Fibroblast of lung (primary cell): ENCODE data around the gene FAP.

ENCODE experiments used
- CTCF ChIP-seq, 2 donors: IDR thresholded peaks in 1 of 2; conservative IDR thresholded peaks in 1 of 2; 1 replicate in 1 of 2; 2 replicates in 1 of 2; pipeline ENCODE4 v1.5.1; 2011 to 2012; ENCODE audit warnings: low read length in 2 of 2, control low read depth in 1 of 2, inconsistent platforms in 1 of 2, low read depth in 1 of 2, mild to moderate bottlenecking in 1 of 2
- EZH2 ChIP-seq: IDR thresholded peaks from 2 replicates; pipeline ENCODE4 v1.5.1; 2012; ENCODE audit warnings: low read length, control low read depth, mild to moderate bottlenecking; ENCODE audit errors: missing control alignments

GRCh38 chr2:162198239-162198638 is 45.0 kb downstream of the FAP start:
- no peak for TF ChIP-seq CTCF (conservative IDR thresholded peaks at IDR 0.05 in 1 of 2, IDR thresholded peaks at IDR 0.05 in 1 of 2; ENCODE audit: low read depth in 1 of 2, low read length in 2 of 2)
- TF ChIP-seq EZH2 = no peak
